ENCODE measurements around the gene RBM19.

The RBM19 gene

GRCh38 chr12:113991224-113992044 lies 25.3 kb upstream of the RBM19 start:
- no peak for DNase-seq (ENCODE audit: low spot score)
- TF ChIP-seq, protein P1, sequence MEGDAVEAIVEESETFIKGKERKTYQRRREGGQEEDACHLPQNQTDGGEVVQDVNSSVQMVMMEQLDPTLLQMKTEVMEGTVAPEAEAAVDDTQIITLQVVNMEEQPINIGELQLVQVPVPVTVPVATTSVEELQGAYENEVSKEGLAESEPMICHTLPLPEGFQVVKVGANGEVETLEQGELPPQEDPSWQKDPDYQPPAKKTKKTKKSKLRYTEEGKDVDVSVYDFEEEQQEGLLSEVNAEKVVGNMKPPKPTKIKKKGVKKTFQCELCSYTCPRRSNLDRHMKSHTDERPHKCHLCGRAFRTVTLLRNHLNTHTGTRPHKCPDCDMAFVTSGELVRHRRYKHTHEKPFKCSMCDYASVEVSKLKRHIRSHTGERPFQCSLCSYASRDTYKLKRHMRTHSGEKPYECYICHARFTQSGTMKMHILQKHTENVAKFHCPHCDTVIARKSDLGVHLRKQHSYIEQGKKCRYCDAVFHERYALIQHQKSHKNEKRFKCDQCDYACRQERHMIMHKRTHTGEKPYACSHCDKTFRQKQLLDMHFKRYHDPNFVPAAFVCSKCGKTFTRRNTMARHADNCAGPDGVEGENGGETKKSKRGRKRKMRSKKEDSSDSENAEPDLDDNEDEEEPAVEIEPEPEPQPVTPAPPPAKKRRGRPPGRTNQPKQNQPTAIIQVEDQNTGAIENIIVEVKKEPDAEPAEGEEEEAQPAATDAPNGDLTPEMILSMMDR (IDR thresholded peaks at IDR 0.05; ENCODE audit: extremely low read depth, missing control alignments): no peak

DNA sequence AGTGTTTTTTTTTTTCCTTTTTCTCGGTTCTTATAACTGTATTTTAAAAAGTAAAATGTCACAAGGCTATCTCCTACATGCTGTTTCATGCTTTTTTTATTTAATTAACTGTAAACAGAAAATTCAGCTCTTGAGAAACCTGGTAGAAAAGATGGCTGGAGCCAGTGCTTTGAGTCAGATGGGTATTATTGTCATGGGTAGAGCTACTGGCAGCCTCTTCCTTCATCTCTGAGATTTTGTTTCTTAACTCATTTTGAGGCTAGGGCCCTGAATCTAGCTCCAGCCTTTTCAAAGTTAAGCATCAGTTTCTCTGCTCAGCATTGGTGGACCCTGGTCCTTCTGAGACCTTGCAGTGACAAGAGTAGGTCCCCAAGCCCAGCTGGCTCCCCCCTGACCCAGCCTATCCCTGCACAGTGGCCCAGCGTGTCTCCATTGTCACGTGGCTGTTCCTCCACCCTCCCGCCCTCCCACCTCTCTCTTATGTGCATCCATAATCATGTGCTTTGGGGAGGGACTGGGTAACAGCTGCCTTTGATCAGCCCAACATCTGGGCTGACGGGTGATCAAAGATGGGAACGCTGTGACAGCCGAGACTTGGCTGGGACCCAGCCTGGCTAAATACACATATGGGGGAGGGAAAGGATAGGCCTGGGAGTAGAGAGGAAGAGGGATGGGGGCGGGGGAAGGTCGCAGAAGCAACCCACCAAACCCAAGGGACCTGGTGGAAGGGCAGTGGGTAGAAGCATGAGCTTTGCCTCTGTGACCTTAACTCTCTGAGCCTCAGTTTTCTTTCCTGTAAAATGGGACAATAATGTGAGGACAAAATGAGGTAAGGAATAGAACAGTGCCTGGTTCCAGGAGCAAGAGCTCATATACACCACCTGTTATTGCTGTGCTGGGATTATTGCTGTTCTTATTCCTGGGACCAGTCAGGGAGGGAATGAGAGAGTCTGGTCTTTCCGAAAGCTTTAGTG lies 24.4 kb upstream of the RBM19 start:
- TF ChIP-seq, protein P1 (IDR thresholded peaks at IDR 0.05; ENCODE audit: extremely low read depth, missing control alignments): no peak

DNA sequence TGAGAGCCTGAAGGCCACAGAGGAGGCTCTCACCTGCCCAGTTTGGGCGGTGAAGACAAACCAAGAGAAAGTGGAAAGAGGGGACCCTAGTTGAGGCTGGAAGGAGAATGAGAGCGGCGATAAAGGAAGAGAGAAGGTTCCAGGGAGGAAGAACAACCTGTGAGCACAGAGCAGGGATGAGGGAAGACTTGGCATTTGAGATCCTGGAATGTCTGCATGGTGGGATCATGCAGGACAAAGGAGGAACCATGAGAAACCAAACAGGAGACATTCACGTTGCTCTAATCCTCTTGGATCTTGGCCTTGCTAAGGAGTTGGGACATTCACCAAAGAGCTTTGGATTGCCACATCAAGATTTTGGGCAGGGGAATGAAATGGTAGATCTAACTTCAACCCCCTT lies 22.9 kb upstream of the RBM19 start:
- DNase-seq (ENCODE audit: low spot score): no peak
- TF ChIP-seq, protein P1 (IDR thresholded peaks at IDR 0.05; ENCODE audit: extremely low read depth, missing control alignments): no peak

More for the DNA sequence above, 24.4 kb upstream of the RBM19 start:
- no peak for DNase-seq (ENCODE audit: low spot score)

DNA sequence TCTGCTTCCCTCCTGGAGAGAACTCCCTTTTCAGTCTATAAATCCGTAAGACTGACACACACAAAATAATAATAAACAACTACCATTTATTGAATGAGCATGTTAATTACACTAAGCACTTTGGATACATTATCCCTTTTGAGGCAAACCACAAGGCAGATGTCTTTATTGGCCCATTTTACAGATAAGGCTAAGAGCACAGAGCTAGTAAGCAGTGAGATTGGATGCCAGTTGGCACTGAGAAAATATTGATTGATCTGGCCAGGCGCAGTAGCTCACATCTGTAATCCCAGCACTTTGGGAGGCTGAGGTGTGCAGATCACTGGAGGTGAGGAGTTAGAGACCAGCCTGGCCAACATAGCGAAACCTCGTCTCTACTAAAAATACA lies 21.9 kb upstream of the RBM19 start:
- TF ChIP-seq, protein P1 (IDR thresholded peaks at IDR 0.05; ENCODE audit: extremely low read depth, missing control alignments): no peak
- DNase-seq (ENCODE audit: low spot score): no peak

- no peak for DNase-seq (ENCODE audit: low spot score)
- TF ChIP-seq, protein P1 (IDR thresholded peaks at IDR 0.05; ENCODE audit: extremely low read depth, missing control alignments): no peak
These were observed 21.3 kb upstream of the RBM19 start for GRCh38 chr12:113987261-113988063.

GRCh38 chr12:113984464-113984863 lies 18.3 kb upstream of the RBM19 start:
- no peak for DNase-seq (ENCODE audit: low spot score)
- TF ChIP-seq, protein P1 (IDR thresholded peaks at IDR 0.05; ENCODE audit: extremely low read depth, missing control alignments): no peak

Data from GM20000 (cell line).